Mesothelial cell of epicardium (in vitro differentiated cells): Measurements from ENCODE around the gene GNG3. TPM values are rescaled to one million over a fixed set of nuclear protein-coding genes. Genes with fewer than 3 reads are reported as not detected.

Experiments
- DNase-seq, 2 experiments: peaks; one replicate each; pipeline ENCODE4 v3.0.0; 2021; ENCODE audit warnings: low spot score in 2 of 2; ENCODE audit not compliant: unreplicated experiment in 2 of 2
- H3K27ac Mint-ChIP-seq: 2 replicates; pipeline ENCODE4 v1.8.0; 2021; ENCODE audit warnings: mixed read lengths
- H3K27me3 Mint-ChIP-seq: 2 replicates; pipeline ENCODE4 v1.8.0; 2021; ENCODE audit warnings: low read depth, mixed read lengths
- H3K36me3 Mint-ChIP-seq: 2 replicates; pipeline ENCODE4 v1.8.0; 2021; ENCODE audit warnings: mixed read lengths
- H3K4me1 Mint-ChIP-seq: 2 replicates; pipeline ENCODE4 v1.8.0; 2021; ENCODE audit warnings: mixed read lengths
- H3K4me3 Mint-ChIP-seq: 2 replicates; pipeline ENCODE4 v1.8.0; 2021; ENCODE audit warnings: mild to moderate bottlenecking, moderate library complexity, mixed read lengths
- H3K9me3 Mint-ChIP-seq: 2 replicates; pipeline ENCODE4 v1.8.0; 2021; ENCODE audit warnings: mixed read lengths
- total RNA-seq: library from RNA; stranded (reverse); gene quantifications from 3 replicates; pipeline ENCODE4 v1.2.1, GENCODE V29; 2021
- TF ChIP-seq, protein P1 (sequence below): fragments of 200-600 bp; sonication (generic); IDR thresholded peaks from one replicate; pipeline ENCODE4 v1.5.0; 2021; ENCODE audit warnings: antibody characterized with exemption; ENCODE audit not compliant: unreplicated experiment

GNG3 gene
- total RNA-seq, 1 donor from 2014 or later: 1.5 TPM

DNA sequence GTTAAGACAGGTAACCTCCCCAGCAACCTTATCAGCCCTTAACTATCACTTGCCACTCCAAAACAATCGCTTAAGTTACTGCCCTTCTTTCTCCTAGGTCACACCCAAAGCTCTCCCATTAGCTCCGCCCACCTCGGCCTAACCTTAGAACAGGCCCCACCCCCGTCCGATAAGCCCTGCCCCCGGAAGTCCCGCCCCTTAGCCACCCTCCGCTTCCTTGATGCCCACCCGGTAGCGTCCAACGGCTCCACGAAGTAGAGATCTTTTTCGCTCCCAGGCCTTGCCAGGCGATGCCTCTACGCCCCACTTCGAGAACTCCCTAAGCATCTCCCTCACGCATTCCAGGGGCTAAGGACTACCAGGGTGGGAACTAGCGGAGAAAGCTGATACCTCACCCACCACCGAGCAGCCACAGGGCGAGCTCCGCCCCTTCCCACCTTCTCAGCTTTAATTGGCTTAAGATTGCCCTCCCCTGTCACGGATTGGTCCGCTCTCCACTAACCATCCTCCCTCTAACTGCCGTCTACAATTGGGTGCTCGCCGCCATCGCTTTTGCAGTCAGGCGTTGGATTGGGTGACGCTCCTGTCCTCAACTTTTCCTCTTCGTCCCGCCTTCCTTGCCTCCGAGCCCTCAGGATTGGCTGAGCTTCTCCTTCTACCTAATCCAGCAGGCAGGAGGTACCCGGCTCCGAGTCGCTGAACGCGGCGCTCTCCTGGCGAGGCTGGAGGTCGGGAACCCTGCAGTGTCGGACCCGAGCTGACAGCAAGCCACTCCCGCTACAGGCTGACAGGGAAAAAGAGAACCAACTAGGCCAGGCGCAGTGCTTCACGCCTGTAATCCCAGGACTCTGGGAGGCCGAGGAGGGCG lies 46.5 kb downstream of the GNG3 start, which contains the start of gene ZBTB3:
TSS of gene ZBTB3 (minus strand) at position 425 of the 868 bp plus-strand sequence. CDS start 496 bp downstream, outside the sequence.
- TF ChIP-seq, protein P1, sequence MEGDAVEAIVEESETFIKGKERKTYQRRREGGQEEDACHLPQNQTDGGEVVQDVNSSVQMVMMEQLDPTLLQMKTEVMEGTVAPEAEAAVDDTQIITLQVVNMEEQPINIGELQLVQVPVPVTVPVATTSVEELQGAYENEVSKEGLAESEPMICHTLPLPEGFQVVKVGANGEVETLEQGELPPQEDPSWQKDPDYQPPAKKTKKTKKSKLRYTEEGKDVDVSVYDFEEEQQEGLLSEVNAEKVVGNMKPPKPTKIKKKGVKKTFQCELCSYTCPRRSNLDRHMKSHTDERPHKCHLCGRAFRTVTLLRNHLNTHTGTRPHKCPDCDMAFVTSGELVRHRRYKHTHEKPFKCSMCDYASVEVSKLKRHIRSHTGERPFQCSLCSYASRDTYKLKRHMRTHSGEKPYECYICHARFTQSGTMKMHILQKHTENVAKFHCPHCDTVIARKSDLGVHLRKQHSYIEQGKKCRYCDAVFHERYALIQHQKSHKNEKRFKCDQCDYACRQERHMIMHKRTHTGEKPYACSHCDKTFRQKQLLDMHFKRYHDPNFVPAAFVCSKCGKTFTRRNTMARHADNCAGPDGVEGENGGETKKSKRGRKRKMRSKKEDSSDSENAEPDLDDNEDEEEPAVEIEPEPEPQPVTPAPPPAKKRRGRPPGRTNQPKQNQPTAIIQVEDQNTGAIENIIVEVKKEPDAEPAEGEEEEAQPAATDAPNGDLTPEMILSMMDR: no peak
- DNase-seq: peak; percentile 92 to 93
- H3K27ac Mint-ChIP-seq: peak within 1 kb of the TSS; percentile 97
- H3K4me3 Mint-ChIP-seq: peak within 1 kb of the TSS; percentile 97
- H3K36me3 Mint-ChIP-seq: peaks cover 7% of the 10 kb centered on the region
- peaks cover 13% of the 10 kb centered on the region for H3K4me1 Mint-ChIP-seq
- H3K27me3 Mint-ChIP-seq: no peaks in the 10 kb centered on the region
- no peaks in the 10 kb centered on the region for H3K9me3 Mint-ChIP-seq

DNA sequence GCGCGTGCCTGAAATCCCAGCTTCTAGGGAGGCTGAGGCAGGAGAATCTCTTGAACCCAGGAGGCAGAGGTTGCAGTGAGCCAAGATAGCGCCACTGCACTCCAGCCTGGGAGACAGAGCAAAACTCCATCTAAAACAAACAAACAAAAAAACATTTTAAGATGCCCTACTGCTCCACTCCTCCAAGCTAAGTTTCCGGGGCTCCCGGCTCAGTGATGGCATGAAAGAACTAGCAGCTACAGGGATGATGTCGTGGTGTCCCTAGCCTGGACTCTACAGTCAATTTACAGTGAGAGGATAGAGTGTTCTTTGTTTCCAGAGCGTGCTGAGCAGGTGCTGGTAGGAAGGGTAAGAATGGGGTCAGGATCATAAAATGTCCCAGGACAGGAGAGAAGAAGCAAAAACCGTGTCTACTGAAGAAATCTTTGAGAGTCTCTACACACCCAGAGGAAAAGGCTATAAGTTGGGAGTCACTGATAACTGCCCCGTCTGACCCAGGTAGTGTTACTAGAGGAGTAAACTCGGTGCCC lies 47.7 kb downstream of the GNG3 start:
- H3K27me3 Mint-ChIP-seq: no peaks in the 10 kb centered on the region
- H3K9me3 Mint-ChIP-seq: no peaks in the 10 kb centered on the region
- H3K27ac Mint-ChIP-seq: peak overlapping the region; percentile 48
- H3K4me3 Mint-ChIP-seq: peak overlapping the region; percentile 97
- no peak for DNase-seq
- peaks cover 5% of the 10 kb centered on the region for H3K36me3 Mint-ChIP-seq
- peaks cover 10% of the 10 kb centered on the region for H3K4me1 Mint-ChIP-seq
- TF ChIP-seq, protein P1: no peak

DNA sequence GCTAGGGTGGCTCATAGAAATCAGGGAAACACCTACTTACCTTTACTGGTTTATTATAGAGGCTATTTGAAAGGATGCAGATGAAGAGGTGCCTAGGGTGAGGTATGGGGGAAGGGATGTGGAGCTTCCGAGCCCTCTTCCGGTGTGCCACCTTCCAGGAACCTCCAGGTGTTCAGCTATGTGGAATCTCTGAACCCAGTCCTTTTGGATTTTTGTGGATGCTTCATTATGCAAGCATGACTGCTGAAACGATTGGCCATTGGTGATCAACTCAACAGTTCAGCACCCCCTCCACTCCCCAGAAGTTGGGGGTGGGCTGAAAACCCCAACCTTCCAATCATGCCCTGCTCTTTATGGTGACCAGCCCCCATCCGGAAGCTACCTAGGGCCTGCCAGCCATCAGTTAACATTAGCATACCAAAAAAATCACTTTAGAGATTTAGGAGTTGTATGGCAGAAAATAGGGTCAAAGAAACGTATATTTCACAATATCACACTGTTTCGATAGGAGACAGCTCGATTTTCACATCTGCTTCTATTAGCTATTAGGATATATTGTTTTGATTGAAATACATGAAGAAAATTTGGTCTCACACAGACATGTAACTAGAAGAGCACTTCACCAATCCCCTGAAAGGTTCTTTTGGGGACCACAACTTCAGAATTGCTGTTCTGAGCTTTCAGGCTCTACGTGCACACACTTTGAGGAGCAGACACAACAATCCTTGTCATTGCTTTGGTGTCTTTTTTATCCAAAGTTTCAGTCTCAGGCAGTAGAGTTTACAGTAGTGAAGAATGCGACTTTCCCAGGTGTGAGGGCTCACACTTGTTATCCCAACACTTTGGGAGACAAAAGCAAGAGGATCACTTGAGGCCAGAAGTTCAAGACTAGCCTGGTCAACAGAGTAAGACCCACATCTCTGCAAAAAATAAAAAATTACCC lies 50.6 kb downstream of the GNG3 start:
- Mint-ChIP-seq H3K4me1 (peaks cover 23% of the 10 kb centered on the region), H3K27ac (no peak overlapping the region), H3K4me3 (no peak overlapping the region), H3K27me3 (no peaks in the 10 kb centered on the region), H3K9me3 (no peaks in the 10 kb centered on the region), H3K36me3 (peaks cover 3% of the 10 kb centered on the region)
- DNase-seq: no peak
- TF ChIP-seq, protein P1: no peak

Other genes with a start within 250 kb of the GNG3 start
- 456 to 481 TPM (median 480 TPM) in 3 replicates for gene AHNAK, start 160.9 kb upstream of the GNG3 start, total RNA-seq
- 1,747 to 1,829 TPM (median 1,814 TPM) in 3 replicates for gene EEF1G, start 133.8 kb upstream of the GNG3 start, total RNA-seq
- 23.7 to 26.0 TPM (median 24.2 TPM) in 3 replicates for gene TUT1, start 116.2 kb upstream of the GNG3 start, total RNA-seq
- 121 to 126 TPM (median 124 TPM) in 3 replicates for gene MTA2, start 105.8 kb upstream of the GNG3 start, total RNA-seq
- 52.2 to 54.3 TPM (median 53.3 TPM) in 3 replicates for gene EML3, start 94.9 kb upstream of the GNG3 start, total RNA-seq
- gene ROM1, start 94.4 kb upstream of the GNG3 start, total RNA-seq: 1.7 to 2.5 TPM (median 1.8 TPM) in 3 replicates
- 48.1 to 56.4 TPM (median 52.6 TPM) in 3 replicates for gene B3GAT3, start 85.7 kb upstream of the GNG3 start, total RNA-seq
- 324 to 342 TPM (median 334 TPM) in 3 replicates for gene GANAB, start 61.1 kb upstream of the GNG3 start, total RNA-seq
- 21.0 to 22.3 TPM (median 21.1 TPM) in 3 replicates for gene INTS5, start 54.4 kb upstream of the GNG3 start, total RNA-seq
- 44.9 to 47.5 TPM (median 47.0 TPM) in 3 replicates for gene C11orf98, start 42.5 kb upstream of the GNG3 start, total RNA-seq
- 17.1 to 20.6 TPM (median 18.7 TPM) in 3 replicates for gene CSKMT, start 42.4 kb upstream of the GNG3 start, total RNA-seq
- 7.3 to 8.4 TPM (median 8.0 TPM) in 3 replicates for gene UQCC3, start 36.0 kb upstream of the GNG3 start, total RNA-seq
- 8.3 to 11.6 TPM (median 9.8 TPM) in 3 replicates for gene LBHD1, start 35.4 kb upstream of the GNG3 start, total RNA-seq
- 112 to 119 TPM (median 118 TPM) in 3 replicates for gene UBXN1, start 28.6 kb upstream of the GNG3 start, total RNA-seq
- gene LRRN4CL, start 18.1 kb upstream of the GNG3 start, total RNA-seq: 1.6 to 2.3 TPM (median 1.7 TPM) in 3 replicates
- 56.9 to 61.4 TPM (median 58.3 TPM) in 3 replicates for gene BSCL2, start 252 bp upstream of the GNG3 start, total RNA-seq
- gene HNRNPUL2, start 19.8 kb downstream of the GNG3 start, total RNA-seq: 60.3 to 62.0 TPM (median 61.5 TPM) in 3 replicates
- 39.8 to 46.0 TPM (median 41.7 TPM) in 3 replicates for gene TTC9C, start 20.8 kb downstream of the GNG3 start, total RNA-seq
- gene ZBTB3, start 46.5 kb downstream of the GNG3 start, total RNA-seq: 11.6 to 14.7 TPM (median 13.2 TPM) in 3 replicates
- 84.0 to 89.2 TPM (median 85.2 TPM) in 3 replicates for gene POLR2G, start 53.9 kb downstream of the GNG3 start, total RNA-seq
- 40.2 to 42.9 TPM (median 42.8 TPM) in 3 replicates for gene TAF6L, start 63.7 kb downstream of the GNG3 start, total RNA-seq
- 31.3 to 33.9 TPM (median 32.6 TPM) in 3 replicates for gene TMEM179B, start 79.7 kb downstream of the GNG3 start, total RNA-seq
- 17.4 to 21.4 TPM (median 19.2 TPM) in 3 replicates for gene TMEM223, start 84.3 kb downstream of the GNG3 start, total RNA-seq
- gene NXF1, start 97.8 kb downstream of the GNG3 start, total RNA-seq: 108 to 111 TPM (median 110 TPM) in 3 replicates
- gene STX5, start 124.4 kb downstream of the GNG3 start, total RNA-seq: 55.2 to 57.9 TPM (median 55.8 TPM) in 3 replicates
- not detected in 3 replicates for gene TEX54, start 125.2 kb downstream of the GNG3 start, total RNA-seq
- 59.3 to 63.7 TPM (median 62.1 TPM) in 3 replicates for gene WDR74, start 131.9 kb downstream of the GNG3 start, total RNA-seq
- 205 to 212 TPM (median 208 TPM) in 3 replicates for gene SLC3A2, start 173.2 kb downstream of the GNG3 start, total RNA-seq
- gene CHRM1, start 213.7 kb downstream of the GNG3 start, total RNA-seq: 0.09 to 0.72 TPM (median 0.11 TPM) in 3 replicates